Naive thymus-derived CD4-positive, alpha-beta T cell (primary cell): Measurements from ENCODE around the gene GTF3C1. TPM values are rescaled to one million over a fixed set of nuclear protein-coding genes. Genes with fewer than 3 reads are reported as not detected.

Experiments
- ATAC-seq: fragments of 150-1000 bp; cut with Tn5 transposase; 2 replicates; pipeline ENCODE4 v1.10.0; 2021; ENCODE audit warnings: mild to moderate bottlenecking, moderate library complexity
- CTCF ChIA-PET: fragments of 350-600 bp; sonication (Branson Sonifier 250); formaldehyde crosslinking; loops from one replicate; lab custom pipeline; 2021; ENCODE audit warnings: antibody characterized with exemption; lab: Charles Lee
- POLR2A ChIA-PET: fragments of 350-600 bp; sonication (Branson Sonifier 250); formaldehyde crosslinking; loops from one replicate; lab custom pipeline; 2021; ENCODE audit warnings: antibody characterized with exemption, inconsistent platforms; lab: Charles Lee
- DNase-seq, 9 donors: peaks; one replicate each; pipeline versions ENCODE4 v3.0.0 to v3.0.0-alpha.2; 2020 to 2022; ENCODE audit warnings: mixed read lengths in 1 of 9
- H3K27ac ChIP-seq: one replicate; pipeline ENCODE4 v1.7.0; 2013; ENCODE audit warnings: mild to moderate bottlenecking, low read depth, low read length, moderate library complexity
- H3K27me3 ChIP-seq, 2 donors: one replicate each; pipeline ENCODE4 v1.7.0; 2013; ENCODE audit warnings: low read length in 2 of 2, mild to moderate bottlenecking in 2 of 2, moderate library complexity in 2 of 2; ENCODE audit not compliant: control insufficient read depth in 2 of 2, insufficient read depth in 2 of 2
- H3K36me3 ChIP-seq, 3 experiments: 1 replicate in 2 of 3; 2 replicates in 1 of 3; pipeline ENCODE4 v1.7.0; 2013; ENCODE audit warnings: low read length in 3 of 3, mild to moderate bottlenecking in 3 of 3, moderate library complexity in 1 of 3; ENCODE audit not compliant: insufficient read depth in 3 of 3, control insufficient read depth in 2 of 3
- H3K4me1 ChIP-seq, 2 donors: one replicate each; pipeline ENCODE4 v1.7.0; 2013; ENCODE audit warnings: low read length in 2 of 2, mild to moderate bottlenecking in 2 of 2, moderate library complexity in 1 of 2; ENCODE audit not compliant: control insufficient read depth in 2 of 2, insufficient read depth in 2 of 2
- H3K4me3 ChIP-seq: 2 replicates; pipeline ENCODE4 v1.7.0; 2013; ENCODE audit warnings: mild to moderate bottlenecking, low read length
- H3K9me3 ChIP-seq, 3 experiments: 1 replicate in 2 of 3; 2 replicates in 1 of 3; pipeline ENCODE4 v1.7.0; 2013; ENCODE audit warnings: low read length in 3 of 3; ENCODE audit not compliant: control insufficient read depth in 2 of 3
- H3K27ac Mint-ChIP-seq, 9 donors: one replicate each; pipeline ENCODE4 v1.8.0; 2020 to 2022; ENCODE audit warnings: mixed read lengths in 9 of 9, mild to moderate bottlenecking in 8 of 9, moderate library complexity in 5 of 9, inconsistent platforms in 2 of 9
- H3K27me3 Mint-ChIP-seq, 5 donors: one replicate each; pipeline ENCODE4 v1.8.0; 2021 to 2022; ENCODE audit warnings: mixed read lengths in 5 of 5, mild to moderate bottlenecking in 1 of 5
- H3K36me3 Mint-ChIP-seq, 5 donors: one replicate each; pipeline ENCODE4 v1.8.0; 2020 to 2022; ENCODE audit warnings: mixed read lengths in 5 of 5, mild to moderate bottlenecking in 3 of 5, inconsistent platforms in 1 of 5
- H3K4me1 Mint-ChIP-seq, 7 donors: one replicate each; pipeline ENCODE4 v1.8.0; 2020 to 2022; ENCODE audit warnings: mixed read lengths in 7 of 7, mild to moderate bottlenecking in 3 of 7, inconsistent platforms in 1 of 7
- H3K4me3 Mint-ChIP-seq, 10 donors: one replicate each; pipeline ENCODE4 v1.8.0; 2020 to 2022; ENCODE audit warnings: mild to moderate bottlenecking in 10 of 10, mixed read lengths in 10 of 10, moderate library complexity in 6 of 10, inconsistent platforms in 2 of 10
- H3K9me3 Mint-ChIP-seq, 11 donors: one replicate each; pipeline ENCODE4 v1.8.0; 2020 to 2022; ENCODE audit warnings: mixed read lengths in 11 of 11, mild to moderate bottlenecking in 4 of 11, inconsistent platforms in 1 of 11, moderate library complexity in 1 of 11
- intact Hi-C, 2 donors: fragments of 100-400 bp; cut with micrococcal nuclease; formaldehyde crosslinking; loops; one replicate each; pipeline ENCODE4 v1.15.1; 2023
- polyA plus RNA-seq, 2 donors: library from polyadenylated mRNA; unstranded; fragments of 300-500 nt; fragmentation: Illumina TruSeq; gene quantifications; one replicate each; pipeline ENCODE4 v1.2.3, GENCODE V29; 2021
- total RNA-seq, 6 experiments: library from RNA in 5 of 6; stranded (reverse) in 5 of 6; gene quantifications; 1 replicate in 5 of 6; 2 replicates in 1 of 6; pipeline ENCODE4 v1.2.3 and lab custom pipeline; 2021 to 2026

The GTF3C1 gene
- total and polyA plus RNA-seq, 7 experiments from 2014 or later, result 19.0 to 60.0 (median 52.5) TPM

GRCh38 chr16:27474041-27474440 is 75.7 kb downstream of the GTF3C1 start:
- peaks cover 11 to 87% (median 34%) of the 10 kb centered on the region in 5 donors for H3K36me3 Mint-ChIP-seq
- Histone ChIP-seq H3K27me3 (no peaks in the 10 kb centered on the region), H3K4me3 (no peak overlapping the region), H3K4me1 (no peaks in the 10 kb centered on the region), H3K9me3 (no peaks in the 10 kb centered on the region), H3K36me3 (peaks cover 0 to 95% (median 31%) of the 10 kb centered on the region in 3 experiments), H3K27ac (no peak overlapping the region)
- intact Hi-C loops, result no loop called here
- no peak overlapping the region for H3K4me3 Mint-ChIP-seq
- ChIA-PET POLR2A (no interaction called here), CTCF (no interaction called here)
- H3K9me3 Mint-ChIP-seq, result no peaks in the 10 kb centered on the region
- ATAC-seq, result no peak
- H3K4me1 Mint-ChIP-seq, result no peaks in the 10 kb centered on the region
- no peak for DNase-seq
- no peaks in the 10 kb centered on the region for H3K27me3 Mint-ChIP-seq
- peak overlapping the region in 2 of 9 donors; percentile 17 to 29 for H3K27ac Mint-ChIP-seq

GRCh38 chr16:27473101-27473900 is 76.4 kb downstream of the GTF3C1 start:
- intact Hi-C loops, result no loop called here
- H3K4me1 Mint-ChIP-seq, result no peaks in the 10 kb centered on the region
- ATAC-seq, result no peak
- no peaks in the 10 kb centered on the region for H3K27me3 Mint-ChIP-seq
- H3K9me3 Mint-ChIP-seq, result no peaks in the 10 kb centered on the region
- Histone ChIP-seq H3K4me1 (no peaks in the 10 kb centered on the region), H3K36me3 (peaks cover 0 to 97% (median 30%) of the 10 kb centered on the region in 3 experiments), H3K9me3 (no peaks in the 10 kb centered on the region), H3K27ac (no peak overlapping the region), H3K4me3 (no peak overlapping the region), H3K27me3 (no peaks in the 10 kb centered on the region)
- H3K36me3 Mint-ChIP-seq, result peaks cover 11 to 89% (median 35%) of the 10 kb centered on the region in 5 donors
- no peak overlapping the region for H3K4me3 Mint-ChIP-seq
- ChIA-PET POLR2A (no interaction called here), CTCF (no interaction called here)
- DNase-seq, result no peak
- H3K27ac Mint-ChIP-seq, result peak overlapping the region in 2 of 9 donors; percentile 12 to 36

GRCh38 chr16:27472091-27473020 is 77.4 kb downstream of the GTF3C1 start:
- Histone ChIP-seq H3K9me3 (no peaks in the 10 kb centered on the region), H3K27ac (no peak overlapping the region), H3K36me3 (peaks cover under 1 to 97% (median 32%) of the 10 kb centered on the region in 3 experiments), H3K4me1 (no peaks in the 10 kb centered on the region), H3K4me3 (no peak overlapping the region), H3K27me3 (no peaks in the 10 kb centered on the region)
- Mint-ChIP-seq H3K9me3 (no peaks in the 10 kb centered on the region), H3K27me3 (no peaks in the 10 kb centered on the region), H3K36me3 (peaks cover 13 to 89% (median 43%) of the 10 kb centered on the region in 5 donors), H3K27ac (peak overlapping the region in 4 of 9 donors; percentile 34 to 78 (median 53)), H3K4me1 (no peaks in the 10 kb centered on the region), H3K4me3 (peak overlapping the region in 1 of 10 donors; percentile 36)
- ATAC-seq (no peak), DNase-seq (no peak)
- intact Hi-C loops, result no loop called here
- POLR2A ChIA-PET, result no interaction called here
- CTCF ChIA-PET, result no interaction called here

- POLR2A ChIA-PET, result no interaction called here
- Histone ChIP-seq H3K4me1 (no peaks in the 10 kb centered on the region), H3K27ac (no peak overlapping the region), H3K4me3 (no peak overlapping the region), H3K27me3 (no peaks in the 10 kb centered on the region), H3K36me3 (peaks cover 5 to 96% (median 27%) of the 10 kb centered on the region in 3 experiments), H3K9me3 (no peaks in the 10 kb centered on the region)
- CTCF ChIA-PET, result no interaction called here
- peaks cover 13 to 90% (median 50%) of the 10 kb centered on the region in 5 donors for H3K36me3 Mint-ChIP-seq
- DNase-seq (no peak), ATAC-seq (no peak)
- peak overlapping the region in 3 of 9 donors; percentile 24 to 59 (median 38) for H3K27ac Mint-ChIP-seq
- no peaks in the 10 kb centered on the region for H3K9me3 Mint-ChIP-seq
- H3K4me3 Mint-ChIP-seq, result peak overlapping the region in 1 of 10 donors; percentile 36
- H3K4me1 Mint-ChIP-seq, result no peaks in the 10 kb centered on the region
- H3K27me3 Mint-ChIP-seq, result no peaks in the 10 kb centered on the region
- intact Hi-C loops, result no loop called here
Observed at GRCh38 chr16:27471661-27472060, 78.1 kb downstream of the GTF3C1 start.

GRCh38 chr16:27470567-27471431 is 78.9 kb downstream of the GTF3C1 start:
- DNase-seq (no peak), ATAC-seq (no peak)
- no peaks in the 10 kb centered on the region for H3K27me3 Mint-ChIP-seq
- peaks cover 0 to 8% (median 4%) of the 10 kb centered on the region in 7 donors for H3K4me1 Mint-ChIP-seq
- Histone ChIP-seq H3K36me3 (peaks cover 5 to 94% (median 24%) of the 10 kb centered on the region in 3 experiments), H3K4me3 (no peak overlapping the region), H3K4me1 (no peaks in the 10 kb centered on the region), H3K27me3 (no peaks in the 10 kb centered on the region), H3K9me3 (no peaks in the 10 kb centered on the region), H3K27ac (no peak overlapping the region)
- H3K27ac Mint-ChIP-seq, result peak overlapping the region in 2 of 9 donors; percentile 5 to 51
- intact Hi-C loops, result no loop called here
- CTCF ChIA-PET, result no interaction called here
- POLR2A ChIA-PET, result no interaction called here
- peaks cover 21 to 93% (median 54%) of the 10 kb centered on the region in 5 donors for H3K36me3 Mint-ChIP-seq
- no peak overlapping the region for H3K4me3 Mint-ChIP-seq
- H3K9me3 Mint-ChIP-seq, result no peaks in the 10 kb centered on the region
